Heart left ventricle (tissue), 16 donors: ENCODE measurements around the gene MINDY4. TPM values are rescaled to one million over a fixed set of nuclear protein-coding genes. Genes with fewer than 3 reads are reported as not detected.

Source experiments
- ATAC-seq, 4 donors: fragments of 200-7000 bp; cut with Tn5 transposase; one replicate each; pipeline ENCODE4 v1.9.1; 2020 to 2022; ENCODE audit warnings: moderate library complexity in 4 of 4, mild to moderate bottlenecking in 3 of 4, moderate number of reproducible peaks in 1 of 4
- DNase-seq, 5 donors: peaks; one replicate each; pipeline ENCODE4 v3.0.0-alpha.2; 2020
- H3K27ac ChIP-seq, 12 donors: fragments of 200-600 bp; sonication (generic) in 4 of 12; one replicate each; pipeline versions ENCODE4 v1.5.0 to v1.8.0; 2016 to 2022; ENCODE audit warnings: mild to moderate bottlenecking in 2 of 12
- H3K27me3 ChIP-seq, 9 donors: fragments of 200-600 bp; sonication (generic) in 2 of 9; one replicate each; pipeline versions ENCODE4 v1.5.1 to v1.8.0; 2016 to 2022; ENCODE audit warnings: mild to moderate bottlenecking in 3 of 9
- H3K36me3 ChIP-seq, 9 donors: fragments of 200-600 bp; sonication (generic) in 2 of 9; one replicate each; pipeline versions ENCODE4 v1.5.0 to v1.8.0; 2018 to 2022; ENCODE audit warnings: mild to moderate bottlenecking in 2 of 9
- H3K4me1 ChIP-seq, 12 donors: fragments of 200-600 bp; sonication (generic) in 4 of 12; one replicate each; pipeline versions ENCODE4 v1.5.0 to v1.8.0; 2016 to 2022; ENCODE audit warnings: mild to moderate bottlenecking in 3 of 12
- H3K4me3 ChIP-seq, 12 donors: fragments of 200-600 bp; sonication (generic) in 4 of 12; one replicate each; pipeline versions ENCODE4 v1.5.0 to v1.8.0; 2017 to 2022; ENCODE audit warnings: mild to moderate bottlenecking in 9 of 12, moderate library complexity in 4 of 12
- H3K9me3 ChIP-seq, 12 donors: fragments of 200-600 bp; sonication (generic) in 4 of 12; one replicate each; pipeline versions ENCODE4 v1.5.0 to v1.8.0; 2016 to 2022; ENCODE audit warnings: mild to moderate bottlenecking in 1 of 12
- POLR2A ChIP-seq, 2 donors: fragments of 450-650 bp; IDR thresholded peaks; one replicate each; pipeline ENCODE4 v1.6.1; 2017; ENCODE audit warnings: antibody characterized with exemption in 2 of 2, mild to moderate bottlenecking in 2 of 2, moderate library complexity in 2 of 2
- WGBS, 4 donors: extraction: QIAGEN DNeasy Blood & Tissue Kit in 2 of 4; methylation state at CpG; one replicate each; pipeline versions ENCODE4 v1.1.5 to v1.1.7; 2013 to 2018; 5-methylcytosine and 5-hydroxymethylcytosine counted together
- intact Hi-C, 10 donors: fragments of 100-400 bp; cut with DNase I; formaldehyde crosslinking; loops; one replicate each; pipeline versions ENCODE4 v1.11.1 to v1.14.2; 2022
- polyA plus RNA-seq, 2 donors: library from polyadenylated mRNA; stranded (reverse); fragments of 200-250 nt; gene quantifications; one replicate each; pipeline ENCODE4 v1.2.3, GENCODE V29; 2013
- total RNA-seq, 9 donors: library from RNA; depleted of rRNA in 2 of 9; stranded (reverse); fragments of >200 nt in 2 of 9; fragmentation: NEBNext Ultra II Directional in 3 of 9; extraction: Animal tissue kit (Norgen Biotek cat#: 25700) in 3 of 9; gene quantifications; one replicate each; pipeline versions ENCODE4 v1.1.0 to v1.2.4, GENCODE V29; 2016 to 2023
- TF ChIP-seq, protein P1 (sequence below), 12 donors: fragments of 200-600 bp; sonication (generic) in 4 of 12; IDR thresholded peaks; one replicate each; pipeline versions ENCODE4 v1.5.0 to v1.8.0; 2018 to 2022; ENCODE audit warnings: antibody characterized with exemption in 12 of 12, mild to moderate bottlenecking in 5 of 12
- donor health status: ischemic (EF 13 %, LVEDD 7.1; RV severe dilation, severe dysfunction).
- donor health status: healthy with polysubstance abuse.
- donor health status: DM: no; HTN: yes; CAD: no.
- donor health status: DM: no; HTN: no; CAD: no.
- donor health status: ischemic (EF 25% LVEDD 6.9; RV normal size, moderate dysfunction).
- donor health status: ischemic (EF 25% LVEDD 5.7; RV mildly dilated, moderate dysfunction).
- donor health status: healthy.
- donor health status: DM: yes; HTN: yes; CAD: no.
- donor health status: ischemic (EF 35%, LVEDD 5.7; RV mildly dilated, moderate dysfunction).
- donor health status: nonischemic (EF 11% LVEDD 7.7; RV severe dilation, severe dysfunction).
- donor health status: DM: yes; HTN: yes; CAD: no.
- donor health status: PGD.
- donor health status: ischemic (EF 29% LVEDD 5.4; RV normal size, mild dysfunction).
- donor health status: nonischemic (EF 23%, LVEDD 6.1; RV moderate dilation, normal function).

The MINDY4 gene
- total and polyA plus RNA-seq, 11 donors: 1.3 to 6.0 (median 2.9) TPM

DNA sequence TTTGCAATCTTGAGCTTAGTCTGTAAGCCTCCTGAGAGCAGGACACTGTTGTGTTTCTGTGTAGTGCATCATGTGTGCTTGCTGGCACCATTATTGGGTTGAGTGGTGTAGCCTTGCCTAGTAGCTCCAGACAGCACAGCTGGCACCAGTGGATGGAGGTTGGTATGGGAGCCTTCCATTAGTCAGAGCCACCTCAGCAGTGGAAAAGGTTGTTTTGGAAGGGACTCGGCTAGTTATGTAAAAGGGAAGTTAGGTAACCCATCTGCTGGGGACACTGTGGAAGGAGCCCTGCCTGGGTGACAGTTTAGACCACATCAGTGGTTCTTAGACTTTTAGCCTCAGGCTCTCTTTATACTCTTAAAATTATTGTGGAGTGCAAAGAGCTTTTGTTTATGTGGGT lies 16.3 kb downstream of the MINDY4 start:
- ATAC-seq (no peak), DNase-seq (no peak)
- Histone ChIP-seq H3K9me3 (no peaks in the 10 kb centered on the region), H3K4me1 (peaks cover 0 to 15% (median 0%) of the 10 kb centered on the region in 12 donors), H3K27ac (no peak overlapping the region), H3K27me3 (no peaks in the 10 kb centered on the region), H3K4me3 (no peak overlapping the region), H3K36me3 (peaks cover 0 to 77% (median 20%) of the 10 kb centered on the region in 9 donors)
- intact Hi-C loops: loop anchor here in 1 of 10 donors (5.0 kb wide), 1 partner anchor 35 kb away; the partner anchor contains the start of gene INMT
- WGBS, 4 donors: 60 to 87% (median 82%) methylated on average over 1 of the region's 1 CpG
- TF ChIP-seq, protein P1, sequence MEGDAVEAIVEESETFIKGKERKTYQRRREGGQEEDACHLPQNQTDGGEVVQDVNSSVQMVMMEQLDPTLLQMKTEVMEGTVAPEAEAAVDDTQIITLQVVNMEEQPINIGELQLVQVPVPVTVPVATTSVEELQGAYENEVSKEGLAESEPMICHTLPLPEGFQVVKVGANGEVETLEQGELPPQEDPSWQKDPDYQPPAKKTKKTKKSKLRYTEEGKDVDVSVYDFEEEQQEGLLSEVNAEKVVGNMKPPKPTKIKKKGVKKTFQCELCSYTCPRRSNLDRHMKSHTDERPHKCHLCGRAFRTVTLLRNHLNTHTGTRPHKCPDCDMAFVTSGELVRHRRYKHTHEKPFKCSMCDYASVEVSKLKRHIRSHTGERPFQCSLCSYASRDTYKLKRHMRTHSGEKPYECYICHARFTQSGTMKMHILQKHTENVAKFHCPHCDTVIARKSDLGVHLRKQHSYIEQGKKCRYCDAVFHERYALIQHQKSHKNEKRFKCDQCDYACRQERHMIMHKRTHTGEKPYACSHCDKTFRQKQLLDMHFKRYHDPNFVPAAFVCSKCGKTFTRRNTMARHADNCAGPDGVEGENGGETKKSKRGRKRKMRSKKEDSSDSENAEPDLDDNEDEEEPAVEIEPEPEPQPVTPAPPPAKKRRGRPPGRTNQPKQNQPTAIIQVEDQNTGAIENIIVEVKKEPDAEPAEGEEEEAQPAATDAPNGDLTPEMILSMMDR (IDR thresholded peaks at IDR 0.05): no peak
- no peak for TF ChIP-seq POLR2A (IDR thresholded peaks at IDR 0.05)

DNA sequence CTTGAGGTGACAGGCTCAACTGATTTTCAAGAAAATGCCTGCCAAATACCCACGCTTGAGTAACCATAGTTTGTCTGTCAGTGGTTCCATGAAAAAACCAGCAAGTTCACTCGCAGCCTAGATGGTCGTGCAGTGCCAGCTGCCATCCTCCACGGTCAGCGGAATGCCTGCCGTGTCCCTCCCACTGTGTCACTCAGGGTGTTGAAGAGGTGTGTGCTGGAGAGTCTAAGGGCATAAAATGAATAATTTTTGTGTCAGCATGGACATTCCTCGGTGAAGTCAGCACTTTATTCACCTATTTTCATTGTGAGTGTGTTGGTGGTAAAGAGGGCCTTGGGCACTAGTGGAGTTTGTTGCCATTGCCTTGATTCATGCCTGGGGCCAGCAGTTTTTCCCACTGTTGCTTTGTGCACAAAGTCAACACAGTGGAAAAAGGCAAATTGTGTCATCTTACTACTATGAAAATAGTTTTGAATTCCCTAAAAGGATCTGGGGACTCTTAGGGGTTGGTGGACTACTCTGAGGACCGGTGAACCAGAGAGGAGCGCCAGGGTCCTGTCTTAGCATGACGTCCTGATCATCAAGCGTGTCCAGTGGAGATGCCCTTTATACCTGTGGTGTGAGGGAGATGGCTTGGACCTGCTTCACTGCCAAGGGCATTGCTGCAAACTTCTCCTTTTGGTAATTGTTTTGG lies 17.6 kb downstream of the MINDY4 start:
- peaks cover 0 to 69% (median 20%) of the 10 kb centered on the region in 9 donors for H3K36me3 ChIP-seq
- H3K4me3 ChIP-seq: no peak overlapping the region
- TF ChIP-seq POLR2A (IDR thresholded peaks at IDR 0.05): no peak
- TF ChIP-seq, protein P1 (IDR thresholded peaks at IDR 0.05): no peak
- no peaks in the 10 kb centered on the region for H3K9me3 ChIP-seq
- H3K27me3 ChIP-seq: no peaks in the 10 kb centered on the region
- intact Hi-C loops: loop anchor here in 1 of 10 donors (5.0 kb wide), 1 partner anchor 36 kb away; the partner anchor contains the start of gene INMT
- ATAC-seq: no peak
- no peak for DNase-seq
- peak overlapping the region in 3 of 12 donors; percentile 25 to 44 (median 40) for H3K27ac ChIP-seq
- 65 to 91% (median 76%) methylated on average over 11 of the region's 11 CpGs for WGBS, 4 donors
- peaks cover 0 to 15% (median 0%) of the 10 kb centered on the region in 12 donors for H3K4me1 ChIP-seq

DNA sequence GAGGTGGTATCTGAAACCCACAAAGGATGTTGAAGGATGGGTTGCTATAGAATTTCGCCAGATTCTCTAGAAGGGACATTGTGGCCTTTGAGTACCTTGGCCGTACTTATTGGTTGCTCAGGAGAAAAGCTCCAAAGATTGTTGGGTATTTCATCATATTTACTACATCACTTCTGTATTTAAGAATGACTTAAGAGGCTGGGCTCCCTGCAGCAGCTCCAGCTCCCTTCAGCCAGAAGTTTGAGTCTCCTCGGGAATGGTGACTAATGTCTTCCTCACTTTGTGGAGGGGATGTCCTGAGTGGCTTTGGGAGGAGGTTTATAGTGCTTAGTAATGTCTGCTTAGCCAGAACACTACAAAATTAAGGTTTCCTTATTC lies 18.1 kb downstream of the MINDY4 start:
- 71 to 83% (median 79%) methylated on average over 3 of the region's 3 CpGs for WGBS, 4 donors
- ATAC-seq (peak; percentile 62 to 96 (median 86)), DNase-seq (peak in 1 of 5 donors; percentile 56)
- intact Hi-C loops: loop anchor here in 1 of 10 donors (5.0 kb wide), 1 partner anchor 37 kb away; the partner anchor contains the start of gene INMT
- Histone ChIP-seq H3K4me3 (no peak overlapping the region), H3K36me3 (peaks cover 0 to 67% (median 20%) of the 10 kb centered on the region in 9 donors), H3K9me3 (no peaks in the 10 kb centered on the region), H3K27me3 (no peaks in the 10 kb centered on the region), H3K27ac (peak overlapping the region in 4 of 12 donors; percentile 25 to 59 (median 42)), H3K4me1 (peaks cover 0 to 15% (median 0%) of the 10 kb centered on the region in 12 donors)
- TF ChIP-seq POLR2A (IDR thresholded peaks at IDR 0.05): no peak
- TF ChIP-seq, protein P1 (IDR thresholded peaks at IDR 0.05): no peak

- Histone ChIP-seq H3K4me1 (peaks cover 0 to 15% (median under 1%) of the 10 kb centered on the region in 12 donors), H3K9me3 (no peaks in the 10 kb centered on the region), H3K36me3 (peaks cover 0 to 57% (median 16%) of the 10 kb centered on the region in 9 donors), H3K27me3 (no peaks in the 10 kb centered on the region), H3K4me3 (no peak overlapping the region), H3K27ac (peak overlapping the region in 1 of 12 donors; percentile 44)
- intact Hi-C loops: loop anchor here in 6 of 10 donors (2.0 to 5.0 kb wide), 2 partner anchors 46 to 48 kb away; no protein-coding TSS in a partner anchor
- WGBS, 4 donors: 92 to 95% (median 93%) methylated on average over 4 of the region's 4 CpGs
- DNase-seq (no peak), ATAC-seq (no peak)
- TF ChIP-seq, protein P1 (IDR thresholded peaks at IDR 0.05): no peak
- no peak for TF ChIP-seq POLR2A (IDR thresholded peaks at IDR 0.05)
Measured at GRCh38 chr7:30790356-30790755, 19.1 kb downstream of the MINDY4 start.
